Pancreas (tissue), 10 donors: ENCODE measurements around the gene ANKS4B. TPM values are rescaled to one million over a fixed set of nuclear protein-coding genes. Genes with fewer than 3 reads are reported as not detected.
A peak's percentile ranks its signal among the peaks of the same experiment; 100 is the strongest.
"Not testable (repeated sequence)": the region's sequence is repeated elsewhere in the genome, so short reads cannot be mapped to it uniquely, and the experiment has no call there.

ENCODE experiments used
- ATAC-seq, 4 donors: fragments of 200-7000 bp; cut with Tn5 transposase; one replicate each; pipeline versions ENCODE4 v1.8.0 to v1.9.1; 2020; ENCODE audit warnings: mild to moderate bottlenecking in 4 of 4, moderate library complexity in 4 of 4
- DNase-seq, 6 donors: peaks; one replicate each; pipeline ENCODE4 v3.0.0-alpha.2; 2020
- FAIRE-seq: peaks from 2 replicates; lab custom pipeline; 2012; peaks lifted over from hg19 to GRCh38; lab: Jason Lieb, UNC
- H3K27ac ChIP-seq, 4 donors: fragments of 200-600 bp; sonication (generic); 1 replicate in 3 of 4; 2 replicates in 1 of 4; pipeline versions ENCODE4 v1.5.0 to v1.8.0; 2020
- H3K27me3 ChIP-seq, 4 donors: fragments of 200-600 bp; one replicate each; pipeline ENCODE4 v1.8.0; 2021
- H3K36me3 ChIP-seq, 3 donors: fragments of 200-600 bp; sonication (generic) in 1 of 3; one replicate each; pipeline versions ENCODE4 v1.5.0 to v1.8.0; 2020 to 2021
- H3K4me1 ChIP-seq, 3 donors: fragments of 200-600 bp; one replicate each; pipeline ENCODE4 v1.8.0; 2021
- H3K4me3 ChIP-seq, 4 donors: fragments of 200-600 bp; sonication (generic) in 2 of 4; one replicate each; pipeline versions ENCODE4 v1.5.0 to v1.8.0; 2020 to 2021
- H3K9me3 ChIP-seq, 4 donors: fragments of 200-600 bp; one replicate each; pipeline ENCODE4 v1.8.0; 2021
- CTCF ChIP-seq, 4 donors: fragments of 200-600 bp; sonication (generic) in 3 of 4; IDR thresholded peaks; one replicate each; pipeline versions ENCODE4 v1.5.0 to v1.8.0; 2021; ENCODE audit warnings: antibody characterized with exemption in 4 of 4
- WGBS, 2 donors: extraction: QIAGEN DNeasy Blood & Tissue Kit; methylation state at CpG; one replicate each; pipeline ENCODE4 v1.1.7; 2013; 5-methylcytosine and 5-hydroxymethylcytosine counted together
- intact Hi-C, 3 donors: fragments of 100-400 bp; cut with DNase I; formaldehyde crosslinking; loops; one replicate each; pipeline versions ENCODE4 v1.11.1 to v1.14.2; 2022
- polyA plus RNA-seq, 2 donors: library from polyadenylated mRNA; stranded (reverse); fragments of 200-250 nt; gene quantifications; one replicate each; pipeline ENCODE4 v1.2.3, GENCODE V29; 2013
- total RNA-seq, 6 donors: library from RNA; stranded (reverse); fragmentation: NEBNext Ultra II Directional in 4 of 6; extraction: Animal tissue kit (Norgen Biotek cat#: 25700) in 4 of 6; gene quantifications; one replicate each; pipeline versions ENCODE4 v1.2.1 to v1.2.4, GENCODE V29; 2021 to 2023
- donor health status: healthy with polysubstance abuse.
- donor health status: DM: no; HTN: no; CAD: no; lungs with moderate emphysema.
- donor health status: DM: no; HTN: no; CAD: no.
- donor health status: control.
- donor health status: control.
- donor health status: Bipolar disorder and iron deficiency.
- donor health status: DM: yes; HTN: yes; CAD: no.
- donor health status: DM: no; HTN: no; CAD: no.
- donor health status: DM: no; HTN: no; CAD: no.
- donor health status: DM: yes; HTN: yes; CAD: no.

The ANKS4B gene
- total and polyA plus RNA-seq, 8 donors = 0.15 to 0.72 (median 0.35) TPM

- intact Hi-C loops = loop anchor here in 1 of 3 donors (10.0 kb wide), 1 partner anchor 97 kb away; no protein-coding TSS in a partner anchor
- Histone ChIP-seq H3K4me1 (peaks cover 0 to 3% (median 0%) of the 10 kb centered on the region in 3 donors), H3K27ac (no peak overlapping the region), H3K36me3 (no peaks in the 10 kb centered on the region), H3K4me3 (no peak overlapping the region), H3K27me3 (peaks cover 0 to 30% (median 1%) of the 10 kb centered on the region in 4 donors), H3K9me3 (no peaks in the 10 kb centered on the region)
- ATAC-seq (no peak), DNase-seq (no peak), FAIRE-seq (no peak)
- 71 to 80% methylated on average over 7 of the region's 7 CpGs for WGBS, 2 donors
- no peak for TF ChIP-seq CTCF (IDR thresholded peaks at IDR 0.05)
Observed at GRCh38 chr16:21281698-21282389, 48.3 kb downstream of the ANKS4B start.

- ATAC-seq = peak; percentile 38 to 93 (median 74)
- Histone ChIP-seq H3K27me3 (peaks cover 0 to 21% (median 3%) of the 10 kb centered on the region in 4 donors), H3K4me3 (peak overlapping the region in 2 of 4 donors; percentile 3 to 38), H3K9me3 (no peaks in the 10 kb centered on the region), H3K36me3 (no peaks in the 10 kb centered on the region), H3K27ac (no peak overlapping the region), H3K4me1 (no peaks in the 10 kb centered on the region)
- FAIRE-seq = no peak
- no peak for TF ChIP-seq CTCF (IDR thresholded peaks at IDR 0.05)
- 5% methylated on average over 57 to 67 of the region's 67 CpGs for WGBS, 2 donors
- intact Hi-C loops = loop anchor here in 1 of 3 donors (10.0 kb wide), 1 partner anchor 99 kb away; no protein-coding TSS in a partner anchor
- DNase-seq = peak in 3 of 6 donors; percentile 30 to 70 (median 64)
Observed at GRCh38 chr16:21283521-21284289, 50.2 kb downstream of the ANKS4B start.

GRCh38 chr16:21284414-21284813, 50.9 kb downstream of the ANKS4B start:
- DNase-seq (no peak), FAIRE-seq (no peak), ATAC-seq (no peak)
- H3K27me3 ChIP-seq = peaks cover 0 to 21% (median 6%) of the 10 kb centered on the region in 4 donors
- intact Hi-C loops = loop anchor here in 1 of 3 donors (10.0 kb wide), 1 partner anchor 100 kb away; no protein-coding TSS in a partner anchor
- no peaks in the 10 kb centered on the region for H3K4me1 ChIP-seq
- no peak overlapping the region for H3K4me3 ChIP-seq
- 73 to 81% methylated on average over 4 of the region's 4 CpGs for WGBS, 2 donors
- no peaks in the 10 kb centered on the region for H3K36me3 ChIP-seq
- no peak overlapping the region for H3K27ac ChIP-seq
- no peaks in the 10 kb centered on the region for H3K9me3 ChIP-seq
- no peak for TF ChIP-seq CTCF (IDR thresholded peaks at IDR 0.05)

- H3K9me3 ChIP-seq = no peaks in the 10 kb centered on the region
- 12 to 24% methylated on average over 1 of the region's 1 CpG for WGBS, 2 donors
- no peaks in the 10 kb centered on the region for H3K36me3 ChIP-seq
- ATAC-seq (no peak), FAIRE-seq (no peak), DNase-seq (no peak)
- H3K27me3 ChIP-seq = peaks cover 0 to 21% (median 6%) of the 10 kb centered on the region in 4 donors
- H3K4me3 ChIP-seq = no peak overlapping the region
- TF ChIP-seq CTCF (IDR thresholded peaks at IDR 0.05) = no peak
- H3K27ac ChIP-seq = no peak overlapping the region
- intact Hi-C loops = loop anchor here in 1 of 3 donors (10.0 kb wide), 1 partner anchor 101 kb away; no protein-coding TSS in a partner anchor
- no peaks in the 10 kb centered on the region for H3K4me1 ChIP-seq
Observed at GRCh38 chr16:21285314-21285713, 51.8 kb downstream of the ANKS4B start.

- not testable (repeated sequence) for H3K4me1 ChIP-seq, H3K9me3 ChIP-seq, H3K36me3 ChIP-seq, ATAC-seq, H3K27ac ChIP-seq, DNase-seq, H3K4me3 ChIP-seq, FAIRE-seq
- intact Hi-C loops = loop anchor here in 2 of 3 donors (10.0 kb wide), 2 partner anchors 95 to 105 kb away; no protein-coding TSS in a partner anchor
- WGBS, 2 donors = 89 to 95% methylated on average over 3 of the region's 3 CpGs
- H3K27me3 ChIP-seq = peaks cover 0 to 10% (median 4%) of the 10 kb centered on the region in 4 donors
Observed at GRCh38 chr16:21289789-21290188, 56.3 kb downstream of the ANKS4B start.
